Testis (tissue), 2 donors: Measurements from ENCODE around the gene USP48.

Experiments
- POLR2A ChIP-seq: fragments of 450-650 bp; IDR thresholded peaks from one replicate; pipeline ENCODE4 v1.6.1; 2017; ENCODE audit warnings: antibody characterized with exemption, mild to moderate bottlenecking, moderate library complexity
- TF ChIP-seq, protein P1 (sequence below), 3 experiments: fragments of 450-650 bp in 2 of 3; fragments of 200-600 bp in 1 of 3; sonication (generic) in 1 of 3; IDR thresholded peaks; one replicate each; pipeline ENCODE4 v1.5.1; 2016 to 2019; ENCODE audit warnings: antibody characterized with exemption in 3 of 3, mild to moderate bottlenecking in 2 of 3, moderate library complexity in 1 of 3

DNA sequence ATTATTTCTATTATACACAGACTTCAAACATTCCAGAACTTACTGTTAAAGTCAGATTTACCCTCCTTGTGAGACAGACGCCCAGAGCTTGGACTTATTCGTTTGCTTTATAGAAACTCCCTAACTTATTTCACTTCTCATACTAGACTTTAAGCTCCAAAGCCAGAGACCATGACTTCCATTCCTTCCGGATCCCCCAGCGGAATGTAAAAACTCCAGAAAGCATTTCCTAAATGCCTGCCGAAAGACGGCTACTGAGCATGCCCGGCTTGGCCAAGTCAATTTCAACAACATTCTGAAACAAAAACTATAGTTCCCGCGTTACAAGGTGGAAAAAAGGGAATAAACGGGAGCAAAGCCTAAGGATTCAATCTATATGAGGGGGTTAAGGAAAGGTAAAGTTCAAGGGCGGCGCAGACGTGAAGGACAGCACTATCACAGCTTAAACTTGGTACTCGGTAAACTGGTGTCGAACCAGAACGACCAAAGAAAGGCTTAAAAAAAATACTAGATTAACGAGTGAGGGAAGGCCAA, 1.1 kb downstream of the USP48 start:
- no peak for TF ChIP-seq POLR2A
- TF ChIP-seq, protein P1, sequence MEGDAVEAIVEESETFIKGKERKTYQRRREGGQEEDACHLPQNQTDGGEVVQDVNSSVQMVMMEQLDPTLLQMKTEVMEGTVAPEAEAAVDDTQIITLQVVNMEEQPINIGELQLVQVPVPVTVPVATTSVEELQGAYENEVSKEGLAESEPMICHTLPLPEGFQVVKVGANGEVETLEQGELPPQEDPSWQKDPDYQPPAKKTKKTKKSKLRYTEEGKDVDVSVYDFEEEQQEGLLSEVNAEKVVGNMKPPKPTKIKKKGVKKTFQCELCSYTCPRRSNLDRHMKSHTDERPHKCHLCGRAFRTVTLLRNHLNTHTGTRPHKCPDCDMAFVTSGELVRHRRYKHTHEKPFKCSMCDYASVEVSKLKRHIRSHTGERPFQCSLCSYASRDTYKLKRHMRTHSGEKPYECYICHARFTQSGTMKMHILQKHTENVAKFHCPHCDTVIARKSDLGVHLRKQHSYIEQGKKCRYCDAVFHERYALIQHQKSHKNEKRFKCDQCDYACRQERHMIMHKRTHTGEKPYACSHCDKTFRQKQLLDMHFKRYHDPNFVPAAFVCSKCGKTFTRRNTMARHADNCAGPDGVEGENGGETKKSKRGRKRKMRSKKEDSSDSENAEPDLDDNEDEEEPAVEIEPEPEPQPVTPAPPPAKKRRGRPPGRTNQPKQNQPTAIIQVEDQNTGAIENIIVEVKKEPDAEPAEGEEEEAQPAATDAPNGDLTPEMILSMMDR (IDR thresholded peaks at IDR 0.05): no peak
